Measurements from ENCODE around the gene ELP6.

Gene ELP6

GRCh38 chr3:47513125-47513929 lies at the start of gene ELP6:
Gene ELP6, minus strand, starts transcription at chr3:47513712. Its CDS starts 122 bp downstream, at chr3:47513590.
- peak; percentile 97 for DNase-seq

- no peak for DNase-seq
Measured at GRCh38 chr3:47556351-47556750, 42.8 kb upstream of the ELP6 start.

GRCh38 chr3:47554335-47554734 lies 40.8 kb upstream of the ELP6 start:
- DNase-seq: no peak

- no peak for DNase-seq
Measured at GRCh38 chr3:47553407-47553806, 39.9 kb upstream of the ELP6 start.

GRCh38 chr3:47542471-47543173 lies 29.1 kb upstream of the ELP6 start:
- no peak for DNase-seq

- DNase-seq: no peak
Measured at GRCh38 chr3:47541583-47542108, 28.1 kb upstream of the ELP6 start.

GRCh38 chr3:47540281-47540680 lies 26.8 kb upstream of the ELP6 start:
- peak; percentile 16 for DNase-seq

GRCh38 chr3:47536967-47537366 lies 23.5 kb upstream of the ELP6 start:
- no peak for DNase-seq

GRCh38 chr3:47536221-47536891 lies 22.8 kb upstream of the ELP6 start:
- no peak for DNase-seq

- DNase-seq: no peak
Measured at GRCh38 chr3:47533996-47534454, 20.5 kb upstream of the ELP6 start.

- DNase-seq: no peak
Measured at GRCh38 chr3:47533481-47533880, 20.0 kb upstream of the ELP6 start.

- no peak for DNase-seq
Measured at GRCh38 chr3:47527952-47528725, 14.6 kb upstream of the ELP6 start.

GRCh38 chr3:47525617-47526016 lies 12.1 kb upstream of the ELP6 start:
- DNase-seq: no peak

- DNase-seq: no peak
Measured at GRCh38 chr3:47523310-47524073, 10.0 kb upstream of the ELP6 start.

- DNase-seq: peak; percentile 81
Measured at GRCh38 chr3:47522082-47522987, 8.8 kb upstream of the ELP6 start.

GRCh38 chr3:47520756-47521155 lies 7.2 kb upstream of the ELP6 start:
- DNase-seq: no peak

GRCh38 chr3:47517937-47518336 lies 4.4 kb upstream of the ELP6 start:
- no peak for DNase-seq

GRCh38 chr3:47515864-47516319 lies 2.4 kb upstream of the ELP6 start:
- DNase-seq: no peak

- no peak for DNase-seq
Measured at GRCh38 chr3:47515100-47515499, 1.6 kb upstream of the ELP6 start.

GRCh38 chr3:47512416-47513124 lies 942 bp downstream of the ELP6 start:
- no peak for DNase-seq
